Activated CD4-positive, alpha-beta T cell treated with anti-CD3 and anti-CD28 coated beads, Interleukin-2, amount 50 U/mL, for 4 hours (primary cell): Measurements from ENCODE around the gene STX8.

Experiments
- DNase-seq, 2 experiments: peaks; one replicate each; pipeline ENCODE4 v3.0.0-alpha.2; 2020

The STX8 gene

GRCh38 chr17:9434642-9435057 is 141.0 kb downstream of the STX8 start:
- no peak for DNase-seq

- DNase-seq, result no peak
Measured at GRCh38 chr17:9432934-9433421, 142.6 kb downstream of the STX8 start.

- DNase-seq, result no peak
Measured at GRCh38 chr17:9432134-9432885, 143.3 kb downstream of the STX8 start.

- no peak for DNase-seq
Measured at GRCh38 chr17:9431620-9432019, 144.0 kb downstream of the STX8 start.

GRCh38 chr17:9427465-9428315 is 147.9 kb downstream of the STX8 start:
- DNase-seq, result no peak

GRCh38 chr17:9424071-9424640 is 151.5 kb downstream of the STX8 start:
- no peak for DNase-seq

GRCh38 chr17:9421525-9421924 is 154.1 kb downstream of the STX8 start:
- DNase-seq, result no peak

- DNase-seq, result no peak
Measured at GRCh38 chr17:9419932-9420453, 155.6 kb downstream of the STX8 start.

GRCh38 chr17:9414471-9414870 is 161.1 kb downstream of the STX8 start:
- no peak for DNase-seq

GRCh38 chr17:9410737-9411136 is 164.9 kb downstream of the STX8 start:
- DNase-seq, result no peak

GRCh38 chr17:9410301-9410700 is 165.3 kb downstream of the STX8 start:
- no peak for DNase-seq

- DNase-seq, result no peak
Measured at GRCh38 chr17:9409878-9410277, 165.7 kb downstream of the STX8 start.

GRCh38 chr17:9408868-9409829 is 166.5 kb downstream of the STX8 start:
- DNase-seq, result no peak

- no peak for DNase-seq
Measured at GRCh38 chr17:9408381-9408780, 167.2 kb downstream of the STX8 start.

GRCh38 chr17:9406046-9406606 is 169.5 kb downstream of the STX8 start:
- no peak for DNase-seq

- no peak for DNase-seq
Measured at GRCh38 chr17:9403257-9403656, 172.4 kb downstream of the STX8 start.

- DNase-seq, result peak; percentile 8 to 18
Measured at GRCh38 chr17:9402590-9403199, 172.9 kb downstream of the STX8 start.

- no peak for DNase-seq
Measured at GRCh38 chr17:9401434-9401833, 174.2 kb downstream of the STX8 start.

GRCh38 chr17:9389111-9389527 is 186.5 kb downstream of the STX8 start:
- DNase-seq, result no peak

GRCh38 chr17:9386401-9386800 is 189.2 kb downstream of the STX8 start:
- DNase-seq, result no peak

GRCh38 chr17:9383826-9384225 is 191.8 kb downstream of the STX8 start:
- no peak for DNase-seq
